Ascending aorta (tissue), 2 donors: Measurements from ENCODE around the gene LIME1. TPM values are rescaled to one million over a fixed set of nuclear protein-coding genes. Genes with fewer than 3 reads are reported as not detected.
A peak's percentile ranks its signal among the peaks of the same experiment; 100 is the strongest.
"Not testable (repeated sequence)": the region's sequence is repeated elsewhere in the genome, so short reads cannot be mapped to it uniquely, and the experiment has no call there.

Experiments used
- DNase-seq, 2 donors: peaks; one replicate each; pipeline ENCODE4 v3.0.0-alpha.2; 2019; ENCODE audit warnings: low spot score in 2 of 2
- H3K27ac ChIP-seq, 2 donors: fragments of 200-600 bp; sonication (generic); one replicate each; pipeline ENCODE4 v1.5.1; 2016 to 2017; ENCODE audit warnings: mild to moderate bottlenecking in 1 of 2
- H3K27me3 ChIP-seq: fragments of 200-600 bp; sonication (generic); one replicate; pipeline ENCODE4 v1.5.1; 2017
- H3K36me3 ChIP-seq, 2 donors: fragments of 200-600 bp; sonication (generic); one replicate each; pipeline ENCODE4 v1.5.1; 2016
- H3K4me1 ChIP-seq, 2 donors: fragments of 200-600 bp; sonication (generic); one replicate each; pipeline ENCODE4 v1.5.1; 2016 to 2017; ENCODE audit warnings: mild to moderate bottlenecking in 1 of 2
- H3K4me3 ChIP-seq, 2 donors: fragments of 200-600 bp; sonication (generic); one replicate each; pipeline ENCODE4 v1.5.1; 2016 to 2017; ENCODE audit warnings: mild to moderate bottlenecking in 1 of 2
- H3K9me3 ChIP-seq, 2 donors: fragments of 200-600 bp; sonication (generic); one replicate each; pipeline ENCODE4 v1.5.1; 2016
- intact Hi-C: fragments of 100-400 bp; cut with DNase I; formaldehyde crosslinking; loops from one replicate; pipeline ENCODE4 v1.15.1; 2023
- total RNA-seq: library from RNA; depleted of rRNA; stranded (reverse); fragments of >200 nt; gene quantifications from one replicate; pipeline ENCODE4 v1.1.0, GENCODE V29; 2016
- TF ChIP-seq, protein P1 (sequence below), 3 experiments: fragments of 200-600 bp in 2 of 3; fragments of 450-650 bp in 1 of 3; sonication (generic) in 2 of 3; IDR thresholded peaks; one replicate each; pipeline ENCODE4 v1.5.1; 2016 to 2019; ENCODE audit warnings: antibody characterized with exemption in 3 of 3, mild to moderate bottlenecking in 1 of 3, moderate library complexity in 1 of 3

LIME1 gene
- total RNA-seq, 1 donor from 2014 or later = 7.3 TPM

DNA sequence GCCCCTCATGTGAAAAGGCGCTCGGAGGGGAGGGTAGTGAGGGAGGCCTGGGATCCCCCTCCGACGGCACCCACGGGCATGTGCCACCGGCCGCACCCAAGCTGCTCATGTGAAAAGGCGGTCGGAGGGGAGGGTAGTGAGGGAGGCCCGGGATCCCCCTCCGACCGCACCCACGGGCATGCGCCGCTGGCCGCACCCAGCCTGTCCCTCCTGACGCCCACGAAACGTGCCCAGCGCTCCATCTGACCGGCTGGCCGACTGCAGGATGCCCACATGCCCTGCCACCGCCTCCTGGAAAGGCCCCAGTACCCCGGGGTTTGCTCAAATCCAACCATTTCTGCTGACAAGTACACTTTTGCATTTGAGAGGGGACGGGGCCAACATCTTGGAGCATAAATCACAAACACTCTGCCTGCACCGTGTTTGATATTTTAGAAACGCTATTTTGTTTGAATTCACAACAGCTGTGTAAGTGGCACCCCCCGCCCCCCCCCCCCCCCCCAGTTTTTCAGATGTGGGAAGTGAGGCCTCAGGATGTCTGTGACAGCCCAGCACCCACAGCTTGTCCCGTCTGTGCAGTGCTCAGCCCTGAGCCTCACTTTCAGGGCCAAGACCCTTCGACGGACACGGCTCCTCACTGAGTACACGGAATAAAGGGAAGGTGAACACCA lies 37.2 kb downstream of the LIME1 start:
- TF ChIP-seq, protein P1, sequence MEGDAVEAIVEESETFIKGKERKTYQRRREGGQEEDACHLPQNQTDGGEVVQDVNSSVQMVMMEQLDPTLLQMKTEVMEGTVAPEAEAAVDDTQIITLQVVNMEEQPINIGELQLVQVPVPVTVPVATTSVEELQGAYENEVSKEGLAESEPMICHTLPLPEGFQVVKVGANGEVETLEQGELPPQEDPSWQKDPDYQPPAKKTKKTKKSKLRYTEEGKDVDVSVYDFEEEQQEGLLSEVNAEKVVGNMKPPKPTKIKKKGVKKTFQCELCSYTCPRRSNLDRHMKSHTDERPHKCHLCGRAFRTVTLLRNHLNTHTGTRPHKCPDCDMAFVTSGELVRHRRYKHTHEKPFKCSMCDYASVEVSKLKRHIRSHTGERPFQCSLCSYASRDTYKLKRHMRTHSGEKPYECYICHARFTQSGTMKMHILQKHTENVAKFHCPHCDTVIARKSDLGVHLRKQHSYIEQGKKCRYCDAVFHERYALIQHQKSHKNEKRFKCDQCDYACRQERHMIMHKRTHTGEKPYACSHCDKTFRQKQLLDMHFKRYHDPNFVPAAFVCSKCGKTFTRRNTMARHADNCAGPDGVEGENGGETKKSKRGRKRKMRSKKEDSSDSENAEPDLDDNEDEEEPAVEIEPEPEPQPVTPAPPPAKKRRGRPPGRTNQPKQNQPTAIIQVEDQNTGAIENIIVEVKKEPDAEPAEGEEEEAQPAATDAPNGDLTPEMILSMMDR (IDR thresholded peaks at IDR 0.05) = no peak
- Histone ChIP-seq H3K27ac (no peak overlapping the region), H3K9me3 (no peaks in the 10 kb centered on the region), H3K27me3 (no peaks in the 10 kb centered on the region), H3K36me3 (peaks cover 0 to 7% of the 10 kb centered on the region in 2 donors), H3K4me3 (no peak overlapping the region), H3K4me1 (no peaks in the 10 kb centered on the region)
- no peak for DNase-seq
- intact Hi-C loops = no loop called here

DNA sequence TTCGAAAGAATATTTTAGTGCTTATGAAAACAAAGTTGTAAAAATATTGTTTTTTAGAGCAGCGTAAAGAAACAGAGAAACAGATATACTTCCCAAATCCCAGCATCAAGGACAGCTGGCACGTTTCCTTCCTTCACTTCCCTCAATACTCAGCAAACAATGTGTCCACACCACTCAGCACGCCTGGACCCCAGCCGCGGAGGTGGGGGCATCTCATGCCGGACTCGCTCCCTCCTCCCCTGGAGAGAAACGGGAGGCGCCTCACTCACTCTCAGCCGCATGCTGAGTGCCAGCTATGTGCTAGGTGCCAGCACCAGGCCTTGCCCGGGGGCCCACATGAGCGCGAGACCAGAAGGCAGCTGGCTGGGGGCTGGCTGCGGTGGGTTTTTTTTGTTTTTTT lies 37.8 kb downstream of the LIME1 start:
- Histone ChIP-seq H3K27me3 (no peaks in the 10 kb centered on the region), H3K27ac (no peak overlapping the region)
- intact Hi-C loops = no loop called here

DNA sequence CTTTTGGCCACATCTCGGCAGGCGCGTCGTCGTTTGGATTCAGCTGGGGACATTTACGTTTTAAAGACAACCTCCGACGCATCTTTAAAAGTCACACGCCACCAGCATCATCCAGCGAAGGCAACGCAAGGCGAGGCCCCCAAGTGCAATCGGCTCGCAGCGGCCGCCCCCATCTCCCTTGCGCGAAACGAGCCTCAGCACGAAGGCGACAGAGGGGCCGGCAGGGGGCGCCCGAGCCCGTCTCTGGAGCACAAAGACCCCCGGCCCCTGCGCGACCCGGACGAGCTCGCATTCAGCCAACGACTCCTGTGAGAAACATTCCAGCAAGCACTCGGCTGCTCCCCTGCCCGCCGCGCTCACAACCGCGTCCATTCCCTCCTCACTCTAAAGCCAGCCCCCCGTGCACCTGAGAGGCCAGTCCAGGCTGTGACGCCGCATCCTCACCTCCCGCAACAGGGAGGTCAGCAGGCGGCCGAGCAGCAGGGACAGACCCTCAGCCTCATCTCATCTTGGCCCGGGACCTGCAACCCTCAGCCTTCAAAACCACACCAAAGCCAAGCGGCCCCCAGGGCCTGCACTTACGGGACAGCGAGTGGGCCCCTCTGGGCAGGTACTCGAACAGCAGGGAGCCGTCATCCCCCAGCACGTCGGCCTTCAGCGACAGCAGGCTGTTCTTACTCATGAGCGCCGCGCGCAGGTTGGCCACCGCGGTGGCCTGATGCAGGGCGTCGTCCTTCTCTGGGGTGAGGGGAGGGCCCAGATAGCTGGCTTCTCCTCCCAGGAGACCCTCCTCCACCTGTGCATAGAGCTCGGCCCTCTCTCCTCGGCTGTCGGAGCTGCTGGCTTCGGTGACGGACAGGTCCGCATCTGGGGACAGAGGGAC lies 38.9 kb downstream of the LIME1 start:
- H3K9me3 ChIP-seq = no peaks in the 10 kb centered on the region
- DNase-seq = no peak
- no peaks in the 10 kb centered on the region for H3K36me3 ChIP-seq
- TF ChIP-seq, protein P1 (IDR thresholded peaks at IDR 0.05) = peak; percentile 64 to 75 (median 74)
- intact Hi-C loops = no loop called here
- no peak overlapping the region for H3K27ac ChIP-seq
- peak overlapping the region in 1 of 2 donors; percentile 56 for H3K4me3 ChIP-seq
- no peaks in the 10 kb centered on the region for H3K27me3 ChIP-seq
- H3K4me1 ChIP-seq = no peaks in the 10 kb centered on the region

More for the DNA sequence above, 37.8 kb downstream of the LIME1 start:
- Histone ChIP-seq H3K9me3 (no peaks in the 10 kb centered on the region), H3K36me3 (peaks cover 0 to 2% of the 10 kb centered on the region in 2 donors), H3K4me3 (peak overlapping the region in 1 of 2 donors; percentile 56), H3K4me1 (no peaks in the 10 kb centered on the region)
- TF ChIP-seq, protein P1 (IDR thresholded peaks at IDR 0.05) = no peak
- DNase-seq = no peak

DNA sequence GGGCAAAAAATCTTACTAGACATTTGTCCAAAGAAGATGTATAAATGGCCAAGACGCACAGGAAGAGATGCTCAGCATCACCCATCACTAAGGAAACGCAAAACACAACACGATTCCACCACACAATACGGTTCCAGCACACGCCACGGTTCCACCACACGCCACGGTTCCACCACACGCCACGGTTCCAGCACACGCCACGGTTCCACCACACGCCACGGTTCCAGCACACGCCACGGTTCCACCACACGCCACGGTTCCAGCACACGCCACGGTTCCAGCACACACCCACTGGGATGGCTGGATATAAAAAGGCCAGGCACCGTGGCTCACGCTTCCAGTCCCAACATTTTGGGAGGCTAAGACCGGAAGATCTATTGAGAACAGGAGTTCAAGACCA lies 40.4 kb downstream of the LIME1 start:
- H3K27me3 ChIP-seq, H3K9me3 ChIP-seq, H3K36me3 ChIP-seq, H3K27ac ChIP-seq, intact Hi-C loops, H3K4me1 ChIP-seq, H3K4me3 ChIP-seq, DNase-seq: not testable (repeated sequence)

DNA sequence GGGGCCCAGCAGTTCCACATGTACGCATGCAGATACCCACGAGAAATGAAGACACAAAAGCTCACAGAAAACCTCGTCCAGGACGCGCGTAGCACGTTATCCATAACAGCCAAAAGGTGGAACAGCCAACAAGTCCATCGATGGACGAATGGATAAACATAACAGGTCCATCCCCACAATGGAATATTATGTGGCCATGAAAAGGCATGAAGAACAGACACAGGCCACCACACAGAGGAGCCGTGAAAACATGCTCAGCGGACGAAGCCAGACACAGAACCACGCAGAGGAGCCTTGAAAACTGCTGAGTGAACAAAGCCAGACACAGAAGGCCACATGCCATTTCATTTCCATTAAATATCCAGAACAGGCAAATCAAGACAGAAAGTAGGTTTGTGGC lies 41.1 kb downstream of the LIME1 start:
- no peak overlapping the region for H3K27ac ChIP-seq
- H3K36me3 ChIP-seq = no peaks in the 10 kb centered on the region
- DNase-seq = no peak
- H3K9me3 ChIP-seq = no peaks in the 10 kb centered on the region
- no peaks in the 10 kb centered on the region for H3K27me3 ChIP-seq
- intact Hi-C loops = no loop called here
- H3K4me1 ChIP-seq = no peaks in the 10 kb centered on the region
- H3K4me3 ChIP-seq = no peak overlapping the region
- TF ChIP-seq, protein P1 (IDR thresholded peaks at IDR 0.05) = no peak
